ENCODE results near the gene BZW2.
"Not testable (repeated sequence)": the region's sequence is repeated elsewhere in the genome, so short reads cannot be mapped to it uniquely, and the experiment has no call there.

The BZW2 gene

DNA sequence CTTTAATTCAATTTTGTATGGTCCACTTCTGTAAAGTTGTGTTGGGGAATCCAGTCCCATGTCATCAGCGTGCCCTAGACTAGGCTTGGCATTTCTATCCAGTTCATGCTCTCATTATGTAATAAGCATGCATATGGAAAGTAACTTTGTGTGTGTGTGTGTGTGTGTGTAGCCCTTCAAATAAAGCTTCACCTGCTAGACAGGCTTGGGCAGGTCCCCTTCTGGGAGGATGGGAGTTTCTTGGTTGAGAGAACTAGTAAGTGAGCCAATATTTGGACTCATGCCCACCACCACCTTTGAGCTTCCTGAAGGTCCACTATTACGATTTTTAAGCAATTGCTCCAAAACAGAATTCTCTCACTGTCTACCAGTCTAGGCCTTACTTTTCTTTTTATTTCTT is 6.9 kb downstream of the BZW2 start:
- Mint-ChIP-seq H3K27me3 (ENCODE audit: low read depth) (no peaks in the 10 kb centered on the region), H3K36me3 (ENCODE audit: low read depth) (peaks cover 5% of the 10 kb centered on the region), H3K27ac (no peak overlapping the region), H3K4me3 (no peak overlapping the region), H3K4me1 (ENCODE audit: low read depth) (peaks cover 34% of the 10 kb centered on the region), H3K9me3 (no peaks in the 10 kb centered on the region)

DNA sequence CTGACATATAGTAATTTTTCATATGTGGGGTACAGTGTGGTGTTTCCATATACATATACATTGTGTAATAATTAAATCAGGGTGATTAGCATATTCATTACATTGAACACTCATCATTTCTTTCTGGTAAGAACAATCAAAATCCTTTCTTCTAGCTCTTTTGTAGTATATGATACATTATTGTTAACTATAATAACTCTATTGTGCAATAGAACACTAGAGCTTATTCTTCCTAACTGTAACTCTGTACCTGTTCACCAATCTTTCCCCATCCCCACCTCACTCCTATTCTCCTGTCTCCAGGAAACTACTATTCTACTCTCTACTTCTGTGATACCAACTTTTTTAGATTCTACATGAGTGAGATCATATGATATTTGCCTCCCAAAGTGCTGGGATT is 9.4 kb downstream of the BZW2 start:
- Mint-ChIP-seq H3K4me1 (ENCODE audit: low read depth) (peaks cover 22% of the 10 kb centered on the region), H3K27ac (no peak overlapping the region), H3K4me3 (no peak overlapping the region), H3K9me3 (no peaks in the 10 kb centered on the region), H3K27me3 (ENCODE audit: low read depth) (no peaks in the 10 kb centered on the region), H3K36me3 (ENCODE audit: low read depth) (peaks cover 5% of the 10 kb centered on the region)

DNA sequence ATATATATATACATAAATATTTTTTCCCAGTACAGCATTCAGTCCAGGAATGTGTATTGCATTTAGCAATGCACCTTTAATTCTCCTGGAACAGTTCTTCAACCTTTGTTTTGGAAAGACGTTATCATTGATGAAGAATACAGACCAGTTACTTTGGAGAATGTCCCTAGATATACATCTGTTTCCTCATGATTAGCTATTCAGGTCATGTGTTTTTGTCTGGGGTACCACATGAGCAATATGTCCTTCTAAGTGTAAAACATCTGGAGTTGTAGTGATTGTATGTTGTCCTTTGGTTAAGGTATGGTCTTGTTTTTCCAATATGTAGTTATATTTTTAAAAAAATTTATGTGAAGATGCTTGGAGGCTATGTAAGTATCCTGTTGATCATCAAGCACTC is 10.2 kb downstream of the BZW2 start:
- H3K27ac Mint-ChIP-seq = no peak overlapping the region
- H3K4me3 Mint-ChIP-seq = no peak overlapping the region
- H3K9me3 Mint-ChIP-seq = no peaks in the 10 kb centered on the region
- H3K27me3 Mint-ChIP-seq (ENCODE audit: low read depth) = no peaks in the 10 kb centered on the region
- H3K4me1 Mint-ChIP-seq (ENCODE audit: low read depth) = peaks cover 22% of the 10 kb centered on the region
- H3K36me3 Mint-ChIP-seq (ENCODE audit: low read depth) = peaks cover 5% of the 10 kb centered on the region

DNA sequence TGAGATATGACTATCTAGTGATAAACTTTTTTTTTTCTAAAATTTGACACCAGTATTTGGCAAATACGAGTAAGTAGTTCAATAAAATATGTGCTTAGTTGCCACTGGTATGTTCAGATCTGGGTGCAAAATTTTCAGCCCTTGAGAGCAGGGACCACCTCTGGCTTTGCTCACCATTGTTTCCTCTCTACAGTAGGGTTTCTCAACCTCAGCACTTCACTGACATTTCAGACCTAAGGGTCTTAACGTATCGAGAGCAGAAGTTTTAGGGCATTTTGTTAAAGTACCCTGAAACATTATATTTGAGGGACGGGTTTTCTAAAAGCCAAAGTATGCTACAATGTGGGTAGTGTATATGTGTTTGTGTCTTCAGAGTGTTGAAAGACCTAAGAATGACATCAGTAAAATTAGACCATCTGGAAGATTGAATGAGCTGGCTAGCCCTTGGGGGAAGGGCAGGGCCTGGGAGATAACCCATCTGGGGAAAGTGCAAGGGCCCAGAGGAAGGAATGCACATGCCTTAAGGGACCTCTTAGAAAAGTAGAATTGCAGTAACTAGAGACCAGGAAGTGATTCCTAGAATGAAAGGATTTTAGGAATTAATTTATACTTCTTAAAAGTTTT is 11.8 kb downstream of the BZW2 start:
- H3K36me3 Mint-ChIP-seq (ENCODE audit: low read depth) = peaks cover 5% of the 10 kb centered on the region
- H3K27me3 Mint-ChIP-seq (ENCODE audit: low read depth) = no peaks in the 10 kb centered on the region
- no peaks in the 10 kb centered on the region for H3K9me3 Mint-ChIP-seq
- no peak overlapping the region for H3K4me3 Mint-ChIP-seq
- H3K27ac Mint-ChIP-seq = no peak overlapping the region
- H3K4me1 Mint-ChIP-seq (ENCODE audit: low read depth) = peaks cover 17% of the 10 kb centered on the region

DNA sequence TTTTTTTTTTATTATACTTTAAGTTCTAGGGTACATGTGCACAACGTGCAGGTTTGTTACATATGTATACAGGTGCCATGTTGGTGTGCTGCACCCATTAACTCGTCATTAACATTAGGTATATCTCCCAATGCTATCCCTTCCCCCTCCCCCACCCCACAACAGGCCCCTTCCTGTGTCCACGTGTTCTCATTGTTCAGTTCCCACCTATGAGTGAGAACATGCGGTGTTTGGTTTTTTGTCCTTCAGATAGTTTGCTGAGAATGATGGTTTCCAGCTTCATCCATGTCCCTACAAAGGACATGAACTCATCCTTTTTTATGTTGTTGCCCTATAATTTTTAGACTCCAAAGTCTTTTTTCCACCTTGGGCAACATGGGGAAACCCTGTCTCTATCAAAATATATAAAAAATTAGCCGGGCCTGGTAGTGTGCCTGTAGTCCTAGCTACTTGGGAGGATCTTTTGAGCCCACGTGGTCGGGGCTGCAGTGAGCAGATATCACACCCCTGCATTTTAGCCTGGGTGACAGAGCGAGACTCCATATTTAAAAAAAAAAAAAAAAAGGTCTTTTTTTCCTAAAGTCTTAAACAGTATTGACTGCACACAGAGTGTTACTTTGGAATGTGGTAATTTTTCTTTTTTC is 14.0 kb downstream of the BZW2 start:
- not testable (repeated sequence) for H3K36me3 Mint-ChIP-seq (ENCODE audit: low read depth); H3K27me3 Mint-ChIP-seq (ENCODE audit: low read depth); H3K4me3 Mint-ChIP-seq; H3K27ac Mint-ChIP-seq; H3K9me3 Mint-ChIP-seq
- peaks cover 11% of the 10 kb centered on the region for H3K4me1 Mint-ChIP-seq (ENCODE audit: low read depth)

DNA sequence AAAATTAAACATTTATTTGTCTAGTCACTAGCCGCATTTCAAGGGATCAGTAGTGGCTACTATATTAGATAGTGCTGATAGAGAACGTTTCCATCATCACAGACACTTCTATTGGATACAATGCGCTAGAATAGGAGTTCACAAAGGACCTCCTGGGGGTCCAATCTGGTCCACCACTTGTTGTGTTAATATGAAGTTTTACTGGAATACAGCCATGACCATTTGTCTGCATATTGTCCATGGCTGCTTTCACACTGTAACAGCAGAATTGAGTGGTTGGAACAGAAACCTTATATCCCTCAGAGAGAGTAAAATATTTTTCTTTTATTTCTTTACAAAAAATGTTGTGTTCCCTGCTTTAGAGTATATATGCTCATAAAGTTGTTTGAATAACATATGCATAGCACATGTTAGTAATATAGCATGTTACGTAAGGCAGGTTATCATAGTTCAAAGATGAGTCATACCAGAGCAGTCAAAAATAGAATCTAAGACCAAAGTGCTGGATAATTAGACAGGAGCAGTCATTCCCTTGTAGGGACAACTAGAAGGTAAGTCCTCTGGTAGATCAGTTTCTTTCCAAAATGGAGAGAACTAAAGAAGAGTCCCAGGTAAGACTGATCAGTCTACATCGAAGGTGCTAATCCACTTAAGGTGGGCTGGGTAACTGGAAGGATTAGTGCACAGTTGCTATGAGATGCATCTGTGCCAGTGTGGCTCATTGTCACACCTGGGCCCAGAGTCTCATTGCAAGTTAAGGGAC is 14.9 kb downstream of the BZW2 start:
- H3K4me3 Mint-ChIP-seq = no peak overlapping the region
- H3K27me3 Mint-ChIP-seq (ENCODE audit: low read depth) = no peaks in the 10 kb centered on the region
- H3K36me3 Mint-ChIP-seq (ENCODE audit: low read depth) = peaks cover 12% of the 10 kb centered on the region
- H3K27ac Mint-ChIP-seq = no peak overlapping the region
- no peaks in the 10 kb centered on the region for H3K9me3 Mint-ChIP-seq
- peaks cover 11% of the 10 kb centered on the region for H3K4me1 Mint-ChIP-seq (ENCODE audit: low read depth)

DNA sequence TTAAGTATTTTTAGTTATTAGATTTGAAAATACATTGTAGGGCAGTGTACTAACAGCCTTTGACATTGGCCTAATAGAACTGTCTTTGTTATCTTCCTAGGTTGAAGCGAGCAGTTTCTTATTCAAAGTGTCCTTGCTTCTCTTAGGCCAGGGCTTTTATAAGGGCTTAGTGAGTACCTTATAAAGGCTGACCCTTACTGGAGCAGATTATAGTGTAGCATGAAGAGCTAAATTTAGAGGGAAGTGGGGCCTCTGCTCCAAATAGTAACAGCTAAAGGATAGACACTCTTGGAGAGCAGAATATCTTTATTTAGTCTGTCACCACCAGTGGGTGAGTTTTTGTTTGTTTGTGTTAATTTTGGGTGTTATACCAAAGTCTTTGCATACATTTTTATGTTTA is 15.9 kb downstream of the BZW2 start:
- Mint-ChIP-seq H3K27ac (no peak overlapping the region), H3K4me1 (ENCODE audit: low read depth) (peaks cover 11% of the 10 kb centered on the region), H3K27me3 (ENCODE audit: low read depth) (no peaks in the 10 kb centered on the region), H3K36me3 (ENCODE audit: low read depth) (peaks cover 11% of the 10 kb centered on the region), H3K4me3 (no peak overlapping the region), H3K9me3 (no peaks in the 10 kb centered on the region)

DNA sequence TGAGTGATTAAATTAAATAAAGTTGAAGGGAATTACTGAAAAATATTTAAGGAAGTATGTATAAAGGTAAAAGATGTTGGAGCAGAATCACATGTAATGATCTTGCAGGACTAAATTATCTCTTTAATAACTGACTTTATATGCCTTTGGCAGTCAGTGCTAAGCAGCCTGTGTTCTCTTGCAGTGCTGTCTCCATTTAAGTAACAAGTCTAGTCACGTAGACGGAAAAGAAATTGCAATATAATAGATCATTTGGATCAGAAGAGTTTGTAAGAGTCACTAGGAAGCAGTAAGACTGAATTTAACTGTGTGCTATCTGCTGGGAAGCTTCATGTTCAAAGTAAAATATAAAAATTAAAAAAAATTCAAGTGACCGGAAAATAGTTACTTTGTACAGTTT is 21.4 kb downstream of the BZW2 start:
- Mint-ChIP-seq H3K36me3 (ENCODE audit: low read depth) (peaks cover 39% of the 10 kb centered on the region), H3K4me1 (ENCODE audit: low read depth) (peaks cover 5% of the 10 kb centered on the region)

DNA sequence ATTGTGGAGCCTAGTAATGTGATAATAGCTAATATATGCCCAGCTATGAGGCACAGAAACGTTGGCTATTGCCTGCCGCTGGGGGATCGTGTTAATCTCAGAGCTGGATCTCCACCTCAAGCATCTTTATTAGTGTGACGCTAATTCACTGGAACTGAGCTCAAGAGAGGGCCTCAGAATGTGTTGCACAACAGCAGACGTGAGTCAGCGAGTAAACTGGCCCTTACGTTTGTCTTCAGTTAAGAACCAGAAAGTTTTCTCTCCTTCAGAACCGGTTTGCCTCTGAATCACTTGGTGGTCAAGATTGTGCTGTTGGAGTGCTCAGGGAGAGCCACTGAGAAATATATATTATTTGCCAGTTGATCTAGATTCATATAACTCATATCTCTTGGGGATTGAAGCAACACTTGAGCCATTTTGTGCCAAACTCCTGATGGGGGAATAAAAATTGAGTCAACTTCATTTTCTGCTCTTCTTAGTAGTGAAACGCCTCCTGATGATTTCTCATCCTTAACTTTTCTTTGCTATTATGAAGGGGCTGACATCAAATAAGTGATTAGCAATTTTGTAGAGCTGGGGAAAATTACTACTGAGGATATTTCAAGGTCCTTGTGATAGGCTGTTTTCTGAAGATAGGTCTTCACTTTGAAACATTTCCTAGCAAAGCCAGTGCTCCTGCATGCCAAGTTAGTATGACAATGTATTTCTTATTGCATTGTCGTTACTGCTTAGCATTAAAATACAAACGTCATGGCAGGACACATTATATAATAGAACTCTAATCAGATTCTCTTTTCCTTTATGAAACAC is 22.3 kb downstream of the BZW2 start:
- Mint-ChIP-seq H3K4me3 (no peak overlapping the region), H3K27ac (no peak overlapping the region), H3K4me1 (ENCODE audit: low read depth) (peaks cover 4% of the 10 kb centered on the region), H3K27me3 (ENCODE audit: low read depth) (no peaks in the 10 kb centered on the region), H3K9me3 (peaks cover 4% of the 10 kb centered on the region), H3K36me3 (ENCODE audit: low read depth) (peaks cover 44% of the 10 kb centered on the region)

More for the DNA sequence above, 21.4 kb downstream of the BZW2 start:
- Mint-ChIP-seq H3K27ac (no peak overlapping the region), H3K9me3 (peaks cover 4% of the 10 kb centered on the region), H3K27me3 (ENCODE audit: low read depth) (no peaks in the 10 kb centered on the region), H3K4me3 (no peak overlapping the region)

DNA sequence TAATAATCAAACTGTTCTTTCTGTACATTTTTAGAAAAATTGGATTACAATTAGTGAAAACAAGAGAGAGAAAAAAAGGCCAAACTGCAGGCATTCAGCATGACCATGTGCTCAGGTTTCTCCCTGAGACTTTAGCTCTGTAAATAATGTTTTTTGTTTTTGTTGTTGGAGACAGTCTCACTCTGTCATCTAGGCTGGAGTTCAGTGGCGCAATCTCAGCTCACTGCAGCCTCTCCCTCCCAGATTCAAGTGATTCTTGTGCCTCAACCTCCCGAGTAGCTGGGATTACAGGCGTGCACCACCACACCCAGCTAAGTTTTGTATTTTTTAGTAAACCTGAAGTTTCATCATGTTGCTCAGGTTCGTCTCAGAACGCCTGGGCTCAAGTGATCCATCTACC is 23.0 kb downstream of the BZW2 start:
- H3K4me3 Mint-ChIP-seq = no peak overlapping the region
- H3K4me1 Mint-ChIP-seq (ENCODE audit: low read depth) = peaks cover 4% of the 10 kb centered on the region
- H3K9me3 Mint-ChIP-seq = peaks cover 4% of the 10 kb centered on the region
- H3K27me3 Mint-ChIP-seq (ENCODE audit: low read depth) = no peaks in the 10 kb centered on the region
- no peak overlapping the region for H3K27ac Mint-ChIP-seq
- peaks cover 44% of the 10 kb centered on the region for H3K36me3 Mint-ChIP-seq (ENCODE audit: low read depth)

DNA sequence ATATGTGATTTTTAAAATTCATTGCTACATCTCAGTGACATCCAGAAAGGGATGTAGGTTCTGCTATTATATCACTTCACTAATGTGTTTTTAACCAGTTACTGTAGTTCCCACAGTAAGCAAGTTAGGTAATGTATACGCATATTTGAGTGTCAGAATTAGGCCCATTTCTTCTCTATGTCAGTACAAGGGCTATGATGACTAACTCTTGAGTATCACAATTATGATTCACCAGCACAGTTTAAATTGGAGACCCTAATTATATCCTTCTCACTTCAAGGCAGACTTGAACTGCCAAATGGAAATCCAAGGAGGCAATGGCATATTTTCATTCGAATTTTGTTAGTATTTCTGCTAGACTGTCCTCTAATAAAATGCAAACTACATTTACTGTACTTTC is 23.6 kb downstream of the BZW2 start:
- Mint-ChIP-seq H3K27me3 (ENCODE audit: low read depth) (no peaks in the 10 kb centered on the region), H3K4me3 (no peak overlapping the region), H3K9me3 (peaks cover 4% of the 10 kb centered on the region), H3K27ac (no peak overlapping the region), H3K4me1 (ENCODE audit: low read depth) (peaks cover 4% of the 10 kb centered on the region), H3K36me3 (ENCODE audit: low read depth) (peaks cover 40% of the 10 kb centered on the region)

DNA sequence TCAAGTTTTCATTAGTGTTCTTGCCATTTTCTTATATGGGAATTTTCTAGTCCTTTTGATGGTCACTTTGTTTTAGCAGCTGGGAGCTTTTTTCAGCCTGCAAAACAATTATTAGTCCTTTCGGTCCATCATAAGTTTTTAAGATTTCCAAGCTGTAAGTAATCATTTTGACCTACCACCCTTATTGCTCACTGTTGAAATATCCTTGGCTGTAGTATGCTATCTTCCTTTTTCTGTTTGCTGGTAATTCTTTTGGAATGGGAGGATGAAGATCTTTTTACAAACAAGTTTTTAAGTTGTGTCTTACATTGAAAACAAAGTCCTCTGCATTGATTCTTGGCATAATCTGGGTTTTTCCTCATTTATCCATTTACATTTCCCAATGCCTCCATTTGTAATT is 24.0 kb downstream of the BZW2 start:
- peaks cover 4% of the 10 kb centered on the region for H3K4me1 Mint-ChIP-seq (ENCODE audit: low read depth)
- H3K9me3 Mint-ChIP-seq = peaks cover 4% of the 10 kb centered on the region
- H3K27ac Mint-ChIP-seq = no peak overlapping the region
- H3K27me3 Mint-ChIP-seq (ENCODE audit: low read depth) = no peaks in the 10 kb centered on the region
- peaks cover 40% of the 10 kb centered on the region for H3K36me3 Mint-ChIP-seq (ENCODE audit: low read depth)
- H3K4me3 Mint-ChIP-seq = no peak overlapping the region

DNA sequence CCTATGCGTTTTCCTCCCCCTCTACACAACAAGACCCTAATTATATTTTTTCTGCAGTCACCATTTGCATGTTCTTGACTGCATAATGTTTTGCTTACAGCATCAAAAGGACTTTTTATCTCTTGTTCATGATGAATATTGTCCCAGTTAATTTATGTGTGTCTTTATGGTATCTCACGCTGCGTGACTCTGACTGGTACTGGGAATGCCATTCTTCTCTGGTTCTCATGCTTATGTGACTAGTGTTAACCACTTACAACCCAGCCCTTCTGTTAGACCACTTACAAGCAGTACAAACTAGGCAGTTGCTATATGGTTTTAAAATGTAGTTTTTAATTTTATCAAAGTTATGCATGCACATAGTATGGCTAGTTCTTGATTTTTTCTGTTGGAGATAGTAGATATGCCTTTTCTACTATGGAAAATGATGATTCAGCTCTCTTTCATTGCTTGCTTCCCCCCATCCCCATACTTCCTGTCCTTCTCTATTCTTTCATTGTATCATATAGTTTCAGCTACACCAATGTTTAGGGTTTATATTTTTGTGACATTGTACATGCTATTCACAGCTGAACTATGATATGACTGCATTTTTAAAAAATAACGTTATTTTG is 24.9 kb downstream of the BZW2 start:
- no peak overlapping the region for H3K27ac Mint-ChIP-seq
- peaks cover 2% of the 10 kb centered on the region for H3K4me1 Mint-ChIP-seq (ENCODE audit: low read depth)
- no peak overlapping the region for H3K4me3 Mint-ChIP-seq
- peaks cover 4% of the 10 kb centered on the region for H3K9me3 Mint-ChIP-seq
- no peaks in the 10 kb centered on the region for H3K27me3 Mint-ChIP-seq (ENCODE audit: low read depth)
- peaks cover 35% of the 10 kb centered on the region for H3K36me3 Mint-ChIP-seq (ENCODE audit: low read depth)

DNA sequence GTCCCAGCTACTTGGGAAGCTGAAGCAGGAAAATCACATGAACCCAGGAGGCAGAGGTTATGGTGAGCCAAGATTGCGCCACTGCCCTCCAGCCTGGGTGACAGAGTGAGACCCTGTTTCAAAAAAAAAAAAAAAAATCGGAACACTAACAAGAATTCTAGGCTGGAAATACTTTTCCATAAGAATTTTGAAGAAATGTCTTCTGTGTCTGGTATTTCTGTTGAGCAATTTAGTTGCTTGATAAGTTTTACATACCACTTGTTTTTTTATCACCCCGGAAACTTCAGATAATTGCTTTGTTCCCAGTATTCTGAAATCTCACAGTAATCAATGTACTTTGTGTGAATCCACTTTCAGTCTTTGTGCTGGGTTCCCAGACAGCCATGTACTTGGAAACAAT is 25.8 kb downstream of the BZW2 start:
- Mint-ChIP-seq H3K27ac (no peak overlapping the region), H3K9me3 (peaks cover 4% of the 10 kb centered on the region), H3K4me1 (ENCODE audit: low read depth) (peaks cover 2% of the 10 kb centered on the region), H3K36me3 (ENCODE audit: low read depth) (peaks cover 36% of the 10 kb centered on the region), H3K27me3 (ENCODE audit: low read depth) (no peaks in the 10 kb centered on the region), H3K4me3 (no peak overlapping the region)
